NCI-H2171 treated with DMSO at 0.1 percent for 48 hours (cell line): ENCODE results near the gene CSRNP3.
A peak's percentile ranks its signal among the peaks of the same experiment; 100 is the strongest.

Source experiments
- DNase-seq: peaks from one replicate; lab custom pipeline; 2025; lab: John Stamatoyannopoulos, UW

CSRNP3 gene

GRCh38 chr2:165470361-165470760 is 863 bp downstream of the CSRNP3 start:
- no peak for DNase-seq

- DNase-seq, result peak; percentile 64
Measured at GRCh38 chr2:165471349-165471950, 2.0 kb downstream of the CSRNP3 start.

GRCh38 chr2:165472922-165473321 is 3.4 kb downstream of the CSRNP3 start:
- DNase-seq, result no peak

- DNase-seq, result peak; percentile 19
Measured at GRCh38 chr2:165474619-165475276, 5.2 kb downstream of the CSRNP3 start.

- DNase-seq, result no peak
Measured at GRCh38 chr2:165475277-165476004, 5.9 kb downstream of the CSRNP3 start.

- no peak for DNase-seq
Measured at GRCh38 chr2:165479856-165480255, 10.4 kb downstream of the CSRNP3 start.

- no peak for DNase-seq
Measured at GRCh38 chr2:165494573-165494972, 25.1 kb downstream of the CSRNP3 start.

- DNase-seq, result no peak
Measured at GRCh38 chr2:165497659-165498317, 28.3 kb downstream of the CSRNP3 start.

GRCh38 chr2:165499131-165499530 is 29.6 kb downstream of the CSRNP3 start:
- DNase-seq, result no peak

GRCh38 chr2:165500001-165500400 is 30.5 kb downstream of the CSRNP3 start:
- no peak for DNase-seq

- no peak for DNase-seq
Measured at GRCh38 chr2:165500816-165501215, 31.3 kb downstream of the CSRNP3 start.

GRCh38 chr2:165505514-165505913 is 36.0 kb downstream of the CSRNP3 start:
- no peak for DNase-seq

GRCh38 chr2:165508927-165509326 is 39.4 kb downstream of the CSRNP3 start:
- DNase-seq, result no peak

GRCh38 chr2:165513479-165513878 is 44.0 kb downstream of the CSRNP3 start:
- no peak for DNase-seq

- no peak for DNase-seq
Measured at GRCh38 chr2:165518611-165519010, 49.1 kb downstream of the CSRNP3 start.

- DNase-seq, result no peak
Measured at GRCh38 chr2:165522719-165523118, 53.2 kb downstream of the CSRNP3 start.

- no peak for DNase-seq
Measured at GRCh38 chr2:165524720-165525119, 55.2 kb downstream of the CSRNP3 start.

GRCh38 chr2:165528691-165529090 is 59.2 kb downstream of the CSRNP3 start:
- no peak for DNase-seq

GRCh38 chr2:165529130-165529529 is 59.6 kb downstream of the CSRNP3 start:
- DNase-seq, result peak; percentile 68

GRCh38 chr2:165533331-165533730 is 63.8 kb downstream of the CSRNP3 start:
- no peak for DNase-seq

- no peak for DNase-seq
Measured at GRCh38 chr2:165535471-165535870, 66.0 kb downstream of the CSRNP3 start.

GRCh38 chr2:165536851-165537499 is 67.5 kb downstream of the CSRNP3 start:
- DNase-seq, result no peak
